Heart right ventricle (tissue), 16 donors: Measurements from ENCODE around the gene TOX2. TPM values are rescaled to one million over a fixed set of nuclear protein-coding genes. Genes with fewer than 3 reads are reported as not detected.

Experiments used
- ATAC-seq, 8 donors: fragments of 200-7000 bp; cut with Tn5 transposase; one replicate each; pipeline ENCODE4 v1.9.1; 2020; ENCODE audit warnings: mild to moderate bottlenecking in 8 of 8, moderate library complexity in 8 of 8, moderate number of reproducible peaks in 1 of 8
- DNase-seq, 2 donors: peaks; one replicate each; pipeline ENCODE4 v3.0.0-alpha.2; 2020
- H3K27ac ChIP-seq, 10 donors: fragments of 200-600 bp; sonication (generic) in 2 of 10; one replicate each; pipeline versions ENCODE4 v1.5.0 to v1.8.0; 2020 to 2022; ENCODE audit warnings: mild to moderate bottlenecking in 3 of 10
- H3K27me3 ChIP-seq, 7 donors: fragments of 200-600 bp; one replicate each; pipeline ENCODE4 v1.8.0; 2021 to 2022; ENCODE audit warnings: mild to moderate bottlenecking in 2 of 7
- H3K36me3 ChIP-seq, 9 donors: fragments of 200-600 bp; sonication (generic) in 1 of 9; one replicate each; pipeline versions ENCODE4 v1.5.0 to v1.8.0; 2020 to 2022; ENCODE audit warnings: mild to moderate bottlenecking in 2 of 9
- H3K4me1 ChIP-seq, 9 donors: fragments of 200-600 bp; sonication (generic) in 1 of 9; one replicate each; pipeline versions ENCODE4 v1.5.0 to v1.8.0; 2020 to 2022; ENCODE audit warnings: mild to moderate bottlenecking in 4 of 9
- H3K4me3 ChIP-seq, 10 donors: fragments of 200-600 bp; sonication (generic) in 2 of 10; one replicate each; pipeline versions ENCODE4 v1.5.0 to v1.8.0; 2020 to 2022; ENCODE audit warnings: mild to moderate bottlenecking in 7 of 10, moderate library complexity in 2 of 10
- H3K9me3 ChIP-seq, 11 donors: fragments of 200-600 bp in 10 of 11; sonication (generic) in 2 of 11; one replicate each; pipeline versions ENCODE4 v1.5.0 to v1.8.0; 2013 to 2022; ENCODE audit warnings: mild to moderate bottlenecking in 2 of 11, control low read depth in 1 of 11, moderate library complexity in 1 of 11
- CTCF ChIP-seq, 9 donors: fragments of 200-600 bp; sonication (generic) in 2 of 9; IDR thresholded peaks; one replicate each; pipeline versions ENCODE4 v1.5.0 to v1.8.0; 2021 to 2022; ENCODE audit warnings: antibody characterized with exemption in 9 of 9, mild to moderate bottlenecking in 5 of 9, moderate library complexity in 1 of 9
- WGBS, 2 donors: extraction: QIAGEN DNeasy Blood & Tissue Kit; methylation state at CpG; one replicate each; pipeline ENCODE4 v1.1.7; 2013; ENCODE audit warnings: inconsistent platforms in 1 of 2; 5-methylcytosine and 5-hydroxymethylcytosine counted together
- intact Hi-C, 10 donors: fragments of 100-400 bp; cut with DNase I; formaldehyde crosslinking; loops; one replicate each; pipeline versions ENCODE4 v1.11.1 to v1.14.2; 2022
- polyA plus RNA-seq, 2 donors: library from polyadenylated mRNA; stranded (reverse); fragments of 200-250 nt; gene quantifications; one replicate each; pipeline ENCODE4 v1.2.3, GENCODE V29; 2013
- total RNA-seq, 10 donors: library from RNA; stranded (reverse); fragmentation: NEBNext Ultra II Directional in 3 of 10; extraction: Animal tissue kit (Norgen Biotek cat#: 25700) in 3 of 10; gene quantifications; one replicate each; pipeline versions ENCODE4 v1.2.1 to v1.2.4, GENCODE V29; 2021 to 2023
- donor health status: Arrhythmogenic right ventricular cardiomyopathy.
- donor health status: ischemic (EF 13 %, LVEDD 7.1; RV severe dilation, severe dysfunction).
- donor health status: healthy with polysubstance abuse.
- donor health status: DM: no; HTN: yes; CAD: no.
- donor health status: DM: no; HTN: no; CAD: no.
- donor health status: ischemic (EF 25% LVEDD 6.9; RV normal size, moderate dysfunction).
- donor health status: ischemic (EF 25% LVEDD 5.7; RV mildly dilated, moderate dysfunction).
- donor health status: healthy.
- donor health status: DM: yes; HTN: yes; CAD: no.
- donor health status: Ischemic cardiomyopathy.
- donor health status: ischemic (EF 35%, LVEDD 5.7; RV mildly dilated, moderate dysfunction).
- donor health status: nonischemic (EF 11% LVEDD 7.7; RV severe dilation, severe dysfunction).
- donor health status: DM: yes; HTN: yes; CAD: no.
- donor health status: PGD.
- donor health status: ischemic (EF 29% LVEDD 5.4; RV normal size, mild dysfunction).
- donor health status: nonischemic (EF 23%, LVEDD 6.1; RV moderate dilation, normal function).

The TOX2 gene
- total and polyA plus RNA-seq, 12 donors: 0.25 to 2.0 (median 1.1) TPM

- TF ChIP-seq CTCF (IDR thresholded peaks at IDR 0.05): no peak
- H3K27ac ChIP-seq: no peak overlapping the region
- ATAC-seq (no peak), DNase-seq (no peak)
- WGBS, 2 donors: 80 to 82% methylated on average over 6 of the region's 6 CpGs
- peaks cover 0 to 4% (median 0%) of the 10 kb centered on the region in 11 donors for H3K9me3 ChIP-seq
- peaks cover 0 to 24% (median 6%) of the 10 kb centered on the region in 7 donors for H3K27me3 ChIP-seq
- peaks cover 0 to 4% (median 0%) of the 10 kb centered on the region in 9 donors for H3K4me1 ChIP-seq
- no peaks in the 10 kb centered on the region for H3K36me3 ChIP-seq
- no peak overlapping the region for H3K4me3 ChIP-seq
- intact Hi-C loops: no loop called here
These were observed 60.6 kb downstream of the TOX2 start for GRCh38 chr20:43975096-43975768.

- Histone ChIP-seq H3K4me3 (no peak overlapping the region), H3K27ac (no peak overlapping the region), H3K9me3 (no peaks in the 10 kb centered on the region), H3K27me3 (peaks cover 0 to 24% (median 6%) of the 10 kb centered on the region in 7 donors), H3K4me1 (peaks cover 0 to 10% (median 0%) of the 10 kb centered on the region in 9 donors), H3K36me3 (no peaks in the 10 kb centered on the region)
- ATAC-seq (no peak), DNase-seq (no peak)
- no peak for TF ChIP-seq CTCF (IDR thresholded peaks at IDR 0.05)
- WGBS, 2 donors: 80 to 87% methylated on average over 7 of the region's 7 CpGs
- intact Hi-C loops: no loop called here
These were observed 61.9 kb downstream of the TOX2 start for GRCh38 chr20:43976547-43976946.

- no peak overlapping the region for H3K27ac ChIP-seq
- WGBS, 2 donors: 85 to 86% methylated on average over 8 of the region's 8 CpGs
These were observed 62.6 kb downstream of the TOX2 start for GRCh38 chr20:43977252-43977651.

GRCh38 chr20:43977962-43978361 is 63.3 kb downstream of the TOX2 start:
- no peak for TF ChIP-seq CTCF (IDR thresholded peaks at IDR 0.05)
- H3K9me3 ChIP-seq: no peaks in the 10 kb centered on the region
- H3K4me1 ChIP-seq: peaks cover 0 to 14% (median 0%) of the 10 kb centered on the region in 9 donors
- intact Hi-C loops: no loop called here
- WGBS, 2 donors: 31 to 34% methylated on average over 3 of the region's 3 CpGs
- H3K4me3 ChIP-seq: no peak overlapping the region
- no peak for ATAC-seq
- DNase-seq: no peak
- no peaks in the 10 kb centered on the region for H3K36me3 ChIP-seq
- no peak overlapping the region for H3K27ac ChIP-seq
- H3K27me3 ChIP-seq: peaks cover 0 to 17% (median 6%) of the 10 kb centered on the region in 7 donors

More at GRCh38 chr20:43977252-43977651, 62.6 kb downstream of the TOX2 start:
- Histone ChIP-seq H3K36me3 (no peaks in the 10 kb centered on the region), H3K4me3 (no peak overlapping the region), H3K4me1 (peaks cover 0 to 14% (median 0%) of the 10 kb centered on the region in 9 donors), H3K9me3 (no peaks in the 10 kb centered on the region), H3K27me3 (peaks cover 0 to 20% (median 6%) of the 10 kb centered on the region in 7 donors)
- no peak for DNase-seq
- ATAC-seq: no peak
- intact Hi-C loops: no loop called here
- TF ChIP-seq CTCF (IDR thresholded peaks at IDR 0.05): no peak
